ENCODE results near the gene STK39. TPM values are rescaled to one million over a fixed set of nuclear protein-coding genes. Genes with fewer than 3 reads are reported as not detected.

Gene STK39
- total RNA-seq, 4 donors from 2014 or later, result 8.9 to 28.3 (median 14.5) TPM

DNA sequence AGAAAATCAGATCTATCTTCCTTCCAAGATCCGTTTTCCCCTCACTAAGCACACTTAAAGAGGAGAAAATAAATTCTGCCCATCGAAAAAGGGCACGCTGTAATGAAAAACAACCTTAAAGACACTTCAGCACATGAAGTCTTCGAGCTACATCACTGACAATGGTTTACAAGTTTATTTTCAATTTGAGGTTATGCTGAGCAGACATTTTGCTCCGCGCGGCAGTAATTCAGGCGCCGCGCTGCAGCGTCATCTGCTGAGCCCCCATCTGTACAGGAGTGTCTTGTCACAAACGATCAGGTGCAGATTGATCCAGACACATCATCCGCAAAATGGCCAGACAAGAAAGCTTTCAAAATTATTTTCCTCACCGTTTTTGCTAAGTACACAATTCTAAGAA is 341.7 kb downstream of the STK39 start:
- WGBS, 2 donors, result 89% methylated on average over 14 of the region's 14 CpGs
- TF ChIP-seq, protein P1, sequence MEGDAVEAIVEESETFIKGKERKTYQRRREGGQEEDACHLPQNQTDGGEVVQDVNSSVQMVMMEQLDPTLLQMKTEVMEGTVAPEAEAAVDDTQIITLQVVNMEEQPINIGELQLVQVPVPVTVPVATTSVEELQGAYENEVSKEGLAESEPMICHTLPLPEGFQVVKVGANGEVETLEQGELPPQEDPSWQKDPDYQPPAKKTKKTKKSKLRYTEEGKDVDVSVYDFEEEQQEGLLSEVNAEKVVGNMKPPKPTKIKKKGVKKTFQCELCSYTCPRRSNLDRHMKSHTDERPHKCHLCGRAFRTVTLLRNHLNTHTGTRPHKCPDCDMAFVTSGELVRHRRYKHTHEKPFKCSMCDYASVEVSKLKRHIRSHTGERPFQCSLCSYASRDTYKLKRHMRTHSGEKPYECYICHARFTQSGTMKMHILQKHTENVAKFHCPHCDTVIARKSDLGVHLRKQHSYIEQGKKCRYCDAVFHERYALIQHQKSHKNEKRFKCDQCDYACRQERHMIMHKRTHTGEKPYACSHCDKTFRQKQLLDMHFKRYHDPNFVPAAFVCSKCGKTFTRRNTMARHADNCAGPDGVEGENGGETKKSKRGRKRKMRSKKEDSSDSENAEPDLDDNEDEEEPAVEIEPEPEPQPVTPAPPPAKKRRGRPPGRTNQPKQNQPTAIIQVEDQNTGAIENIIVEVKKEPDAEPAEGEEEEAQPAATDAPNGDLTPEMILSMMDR (IDR thresholded peaks at IDR 0.05), result no peak
- TF ChIP-seq POLR2A (IDR thresholded peaks at IDR 0.05), result no peak
- intact Hi-C loops (cut with DNase I; ENCODE audit: low total_unique reads), result no loop called here
- no peak overlapping the region for H3K4me3 ChIP-seq (ENCODE audit: low read depth, poor library complexity, severe bottlenecking)
- DNase-seq (ENCODE audit: low spot score in 2 of 2), result no peak

Other genes with a start within 250 kb of the STK39 start
- 10 to 100 TPM; 53.7 to 78.3 (median 63.8) TPM for gene CERS6, start 208.7 kb upstream of the STK39 start, total RNA-seq

Data from lower leg skin (tissue), 4 donors.